Small intestine (tissue), 7 donors: Measurements from ENCODE around the gene TENM3. TPM values are rescaled to one million over a fixed set of nuclear protein-coding genes. Genes with fewer than 3 reads are reported as not detected.

Source experiments
- DNase-seq, 2 donors: peaks; one replicate each; pipeline versions ENCODE4 v3.0.0 to v3.0.0-alpha.2; 2013
- FAIRE-seq: peaks from 2 replicates; lab custom pipeline; 2012; peaks lifted over from hg19 to GRCh38; lab: Jason Lieb, UNC
- H3K27ac ChIP-seq, 3 donors: one replicate each; pipeline ENCODE4 v1.5.1; 2013; ENCODE audit warnings: low read length in 2 of 3, mild to moderate bottlenecking in 2 of 3, control low read depth in 1 of 3, inconsistent platforms in 1 of 3, low read depth in 1 of 3, moderate library complexity in 1 of 3
- H3K27me3 ChIP-seq, 3 donors: one replicate each; pipeline ENCODE4 v1.6.1; 2013; ENCODE audit warnings: low read length in 3 of 3, inconsistent platforms in 1 of 3; ENCODE audit not compliant: control insufficient read depth in 3 of 3, insufficient read depth in 3 of 3
- H3K36me3 ChIP-seq, 3 donors: one replicate each; pipeline ENCODE4 v1.6.1; 2013; ENCODE audit warnings: low read length in 3 of 3, inconsistent platforms in 1 of 3, low read depth in 1 of 3, mild to moderate bottlenecking in 1 of 3, moderate library complexity in 1 of 3; ENCODE audit not compliant: control insufficient read depth in 3 of 3, insufficient read depth in 2 of 3
- H3K4me1 ChIP-seq, 3 donors: one replicate each; pipeline ENCODE4 v1.6.1; 2013; ENCODE audit warnings: low read length in 2 of 3, inconsistent platforms in 1 of 3, low read depth in 1 of 3, mild to moderate bottlenecking in 1 of 3, moderate library complexity in 1 of 3; ENCODE audit not compliant: control insufficient read depth in 3 of 3, insufficient read depth in 2 of 3
- H3K4me3 ChIP-seq, 3 donors: one replicate each; pipeline ENCODE4 v1.5.1; 2013; ENCODE audit warnings: low read length in 3 of 3, control low read depth in 1 of 3, inconsistent platforms in 1 of 3, low read depth in 1 of 3, mild to moderate bottlenecking in 1 of 3, moderate library complexity in 1 of 3
- H3K9me3 ChIP-seq, 2 donors: one replicate each; pipeline ENCODE4 v1.6.1; 2013; ENCODE audit warnings: low read depth in 1 of 2, low read length in 1 of 2; ENCODE audit not compliant: control insufficient read depth in 2 of 2, insufficient read depth in 1 of 2
- WGBS, 3 donors: extraction: QIAGEN DNeasy Blood & Tissue Kit; methylation state at CpG; one replicate each; pipeline ENCODE4 v1.1.7; 2013; 5-methylcytosine and 5-hydroxymethylcytosine counted together
- polyA plus RNA-seq, 4 donors: library from polyadenylated mRNA; stranded (reverse) in 3 of 4; unstranded in 1 of 4; fragments of 200-250 nt in 3 of 4; fragments of 120-200 nt in 1 of 4; gene quantifications; one replicate each; pipeline versions ENCODE4 v1.2.1 to v1.2.3, GENCODE V29; 2013
- donor health status: healthy with polysubstance abuse.
- donor health status: control.
- donor health status: control.
- donor health status: Bipolar disorder and iron deficiency.
- donor health status: healthy.

TENM3 gene
- polyA plus RNA-seq, 4 donors, result 0.45 to 4.5 (median 1.1) TPM

GRCh38 chr4:182251116-182251515, 7.9 kb downstream of the TENM3 start:
- Histone ChIP-seq H3K27ac (no peak overlapping the region), H3K9me3 (peaks cover 0 to 1% of the 10 kb centered on the region in 2 donors), H3K36me3 (no peaks in the 10 kb centered on the region), H3K4me3 (no peak overlapping the region), H3K4me1 (no peaks in the 10 kb centered on the region), H3K27me3 (no peaks in the 10 kb centered on the region)
- DNase-seq (no peak), FAIRE-seq (no peak)
- 80 to 90% (median 88%) methylated on average over 8 of the region's 8 CpGs for WGBS, 3 donors

GRCh38 chr4:182252220-182252619, 9.0 kb downstream of the TENM3 start:
- FAIRE-seq (no peak), DNase-seq (no peak)
- H3K9me3 ChIP-seq, result peaks cover 1 to 5% of the 10 kb centered on the region in 2 donors
- no peaks in the 10 kb centered on the region for H3K4me1 ChIP-seq
- 82 to 86% (median 85%) methylated on average over 4 of the region's 4 CpGs for WGBS, 3 donors
- H3K36me3 ChIP-seq, result no peaks in the 10 kb centered on the region
- H3K27ac ChIP-seq, result no peak overlapping the region
- H3K27me3 ChIP-seq, result no peaks in the 10 kb centered on the region
- H3K4me3 ChIP-seq, result no peak overlapping the region

GRCh38 chr4:182254026-182254780, 11.0 kb downstream of the TENM3 start:
- Histone ChIP-seq H3K27me3 (no peaks in the 10 kb centered on the region), H3K4me1 (no peaks in the 10 kb centered on the region), H3K4me3 (no peak overlapping the region), H3K27ac (no peak overlapping the region), H3K36me3 (no peaks in the 10 kb centered on the region), H3K9me3 (peaks cover 1 to 8% of the 10 kb centered on the region in 2 donors)
- 82 to 87% (median 86%) methylated on average over 10 of the region's 10 CpGs for WGBS, 3 donors
- no peak for DNase-seq
- FAIRE-seq, result no peak

DNA sequence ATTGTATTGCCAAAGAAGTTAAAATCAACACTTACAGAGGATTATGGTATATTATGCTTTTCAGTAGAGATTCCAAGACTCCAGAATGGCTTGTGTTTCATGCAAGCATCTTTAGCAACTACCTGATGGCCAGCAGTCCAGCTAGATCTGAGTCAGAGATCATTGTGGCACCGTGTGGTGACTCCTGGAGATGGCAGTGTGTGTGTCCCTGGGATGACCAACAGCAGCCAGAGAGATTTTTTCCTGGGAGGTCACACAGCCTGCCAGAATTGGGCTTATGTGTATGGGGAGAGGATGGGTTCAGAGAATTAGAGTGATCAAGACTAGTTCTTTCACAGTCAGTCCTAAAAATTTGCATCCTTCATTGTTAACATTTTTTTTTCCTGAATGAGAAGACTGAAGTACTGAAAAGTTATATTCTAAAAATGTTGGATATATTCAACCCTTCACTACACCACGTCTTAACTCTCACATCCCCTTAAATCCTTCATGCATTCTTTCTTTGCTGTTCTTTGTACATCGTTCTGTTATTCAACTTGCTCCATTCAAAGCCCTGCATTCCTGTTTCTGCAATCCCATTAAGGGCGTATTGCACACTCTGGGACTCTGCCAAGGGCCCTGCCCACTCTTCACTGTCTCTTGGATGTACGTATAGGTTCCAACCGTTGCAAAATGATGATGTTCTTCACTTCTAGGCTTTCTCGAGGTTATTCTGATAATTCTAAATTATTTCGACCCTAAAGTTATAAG, 12.4 kb downstream of the TENM3 start:
- no peak overlapping the region for H3K4me3 ChIP-seq
- FAIRE-seq (no peak), DNase-seq (no peak)
- H3K9me3 ChIP-seq, result peaks cover 0 to 8% of the 10 kb centered on the region in 2 donors
- H3K36me3 ChIP-seq, result no peaks in the 10 kb centered on the region
- H3K27ac ChIP-seq, result no peak overlapping the region
- 77 to 82% (median 78%) methylated on average over 8 of the region's 8 CpGs for whole genome bisulfite sequencing, 3 donors
- H3K27me3 ChIP-seq, result no peaks in the 10 kb centered on the region
- no peaks in the 10 kb centered on the region for H3K4me1 ChIP-seq

GRCh38 chr4:182257016-182257415, 13.8 kb downstream of the TENM3 start:
- Histone ChIP-seq H3K4me1 (no peaks in the 10 kb centered on the region), H3K36me3 (no peaks in the 10 kb centered on the region), H3K27me3 (no peaks in the 10 kb centered on the region), H3K27ac (no peak overlapping the region), H3K9me3 (peaks cover 0 to 8% of the 10 kb centered on the region in 2 donors), H3K4me3 (no peak overlapping the region)
- 86 to 88% (median 86%) methylated on average over 3 of the region's 3 CpGs for WGBS, 3 donors
- FAIRE-seq (no peak), DNase-seq (no peak)

GRCh38 chr4:182257503-182257902, 14.3 kb downstream of the TENM3 start:
- 72 to 80% (median 77%) methylated on average over 3 of the region's 3 CpGs for WGBS, 3 donors
- Histone ChIP-seq H3K4me3 (no peak overlapping the region), H3K27ac (no peak overlapping the region), H3K27me3 (no peaks in the 10 kb centered on the region), H3K36me3 (no peaks in the 10 kb centered on the region), H3K4me1 (no peaks in the 10 kb centered on the region), H3K9me3 (peaks cover 0 to 8% of the 10 kb centered on the region in 2 donors)
- DNase-seq, result no peak
- no peak for FAIRE-seq

GRCh38 chr4:182258441-182259000, 15.3 kb downstream of the TENM3 start:
- no peak for DNase-seq
- no peaks in the 10 kb centered on the region for H3K36me3 ChIP-seq
- peaks cover 0 to 10% of the 10 kb centered on the region in 2 donors for H3K9me3 ChIP-seq
- no peak overlapping the region for H3K27ac ChIP-seq
- WGBS, 3 donors, result 60 to 74% (median 71%) methylated on average over 4 of the region's 4 CpGs
- no peaks in the 10 kb centered on the region for H3K4me1 ChIP-seq
- H3K4me3 ChIP-seq, result no peak overlapping the region
- FAIRE-seq, result no peak
- no peaks in the 10 kb centered on the region for H3K27me3 ChIP-seq

GRCh38 chr4:182261651-182262223, 18.5 kb downstream of the TENM3 start:
- H3K9me3 ChIP-seq, result peaks cover 0 to 11% of the 10 kb centered on the region in 2 donors
- DNase-seq (no peak), FAIRE-seq (no peak)
- 82 to 88% (median 83%) methylated on average over 8 of the region's 8 CpGs for WGBS, 3 donors
- no peak overlapping the region for H3K4me3 ChIP-seq
- H3K27me3 ChIP-seq, result no peaks in the 10 kb centered on the region
- no peaks in the 10 kb centered on the region for H3K36me3 ChIP-seq
- H3K4me1 ChIP-seq, result no peaks in the 10 kb centered on the region
- H3K27ac ChIP-seq, result no peak overlapping the region
